HG03097 (cell line): ENCODE results near the gene ATP6V0D1.
"Not testable (repeated sequence)": the region's sequence is repeated elsewhere in the genome, so short reads cannot be mapped to it uniquely, and the experiment has no call there.

Experiments
- ATAC-seq: cut with Tn5 transposase; IDR thresholded peaks from one replicate; pipeline ENCODE4 v1.9.1; 2021; ENCODE audit not compliant: unreplicated experiment, low FRiP score

The ATP6V0D1 gene

DNA sequence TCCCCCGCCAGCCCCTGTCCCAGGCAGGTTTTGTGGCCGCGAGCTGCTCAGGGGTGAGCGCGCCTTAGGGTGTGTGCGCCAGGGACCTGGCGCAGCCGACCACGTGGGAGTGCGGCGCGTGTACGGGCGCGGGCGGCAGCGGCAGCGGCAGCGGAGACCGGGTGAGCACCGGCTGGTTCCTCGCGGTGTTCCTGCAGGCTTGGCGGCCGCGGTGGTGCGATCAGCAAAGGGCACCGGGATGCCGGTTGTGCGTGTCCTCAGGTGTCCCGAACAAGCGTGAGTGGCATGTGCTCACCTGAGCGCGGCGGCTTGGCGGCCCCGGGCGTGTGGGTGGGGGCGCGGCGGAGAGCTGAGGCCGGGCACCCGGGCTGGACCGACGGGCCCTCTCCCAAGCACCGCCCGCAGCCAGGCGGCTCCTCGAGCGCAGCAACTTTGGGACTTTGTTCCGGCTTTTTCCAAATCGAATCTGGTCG, 50.4 kb downstream of the ATP6V0D1 start:
- ATAC-seq, result no peak

DNA sequence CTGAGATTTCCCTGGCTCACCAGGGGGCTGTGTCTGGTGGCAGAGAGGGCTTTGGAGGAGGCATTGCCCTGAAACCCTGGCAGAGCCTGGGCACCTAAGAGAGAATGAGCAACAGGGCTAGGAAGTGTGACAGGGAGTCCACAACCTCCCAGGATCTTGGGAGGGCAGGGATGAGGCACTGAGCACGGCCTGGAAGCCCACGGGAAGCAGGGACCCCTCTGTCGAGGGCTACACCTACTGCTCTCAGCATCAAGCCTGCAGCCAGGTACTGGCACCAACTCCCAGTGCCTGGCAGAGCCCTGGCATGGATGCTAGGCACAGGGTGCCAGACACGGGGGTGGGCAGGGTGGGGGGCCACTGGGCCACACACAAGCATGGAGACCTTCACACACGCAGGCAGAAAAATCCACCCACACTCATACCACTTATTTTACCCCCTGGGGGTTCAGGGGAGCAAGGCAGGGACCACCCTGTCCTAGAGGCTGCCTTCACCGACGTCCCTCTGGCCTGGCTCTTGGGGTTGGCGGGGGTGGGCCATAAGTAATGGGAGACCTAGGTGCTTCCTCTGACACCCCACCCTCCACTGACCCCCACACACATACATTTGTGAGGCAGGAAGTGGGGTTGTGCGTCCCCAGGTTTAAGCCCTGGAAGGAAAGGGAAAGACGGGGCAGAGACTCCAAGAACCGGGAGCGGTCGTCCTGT, 51.0 kb downstream of the ATP6V0D1 start:
- ATAC-seq, result no peak

DNA sequence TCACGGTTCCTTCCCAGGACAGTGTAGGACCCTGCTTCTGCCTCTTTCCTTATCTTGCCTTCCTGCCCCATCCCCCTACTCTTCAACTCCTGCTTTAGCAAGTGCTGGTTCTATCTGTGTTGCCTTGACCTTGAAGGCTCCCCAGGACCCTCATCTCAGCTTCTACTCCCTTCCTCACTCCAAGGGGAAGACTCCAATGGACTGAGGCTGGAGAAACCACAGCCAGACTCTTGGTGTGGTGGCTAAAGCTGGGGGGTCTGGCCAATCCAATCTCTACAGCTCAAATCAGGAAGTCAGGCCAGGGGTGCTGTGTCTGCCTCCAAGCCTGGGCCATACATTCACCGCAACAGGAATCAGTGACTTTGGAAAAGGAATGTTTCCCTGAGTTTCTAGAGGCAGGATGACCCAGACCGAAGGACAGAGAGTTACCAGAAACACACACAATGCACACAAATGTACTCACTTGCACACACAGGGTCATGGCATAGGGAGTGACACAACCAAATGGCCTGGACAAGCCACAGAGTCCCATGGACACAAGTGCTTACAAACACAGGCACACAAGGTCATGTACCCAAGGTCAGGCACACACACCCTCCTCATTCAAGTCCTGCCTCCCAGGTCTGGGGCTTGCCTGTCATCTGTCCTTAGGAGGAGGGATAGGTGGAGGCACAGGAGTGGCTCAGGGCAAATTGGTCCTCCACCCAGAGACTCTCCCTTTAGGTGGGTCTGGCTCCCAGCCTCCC, 51.7 kb downstream of the ATP6V0D1 start:
- no peak for ATAC-seq

DNA sequence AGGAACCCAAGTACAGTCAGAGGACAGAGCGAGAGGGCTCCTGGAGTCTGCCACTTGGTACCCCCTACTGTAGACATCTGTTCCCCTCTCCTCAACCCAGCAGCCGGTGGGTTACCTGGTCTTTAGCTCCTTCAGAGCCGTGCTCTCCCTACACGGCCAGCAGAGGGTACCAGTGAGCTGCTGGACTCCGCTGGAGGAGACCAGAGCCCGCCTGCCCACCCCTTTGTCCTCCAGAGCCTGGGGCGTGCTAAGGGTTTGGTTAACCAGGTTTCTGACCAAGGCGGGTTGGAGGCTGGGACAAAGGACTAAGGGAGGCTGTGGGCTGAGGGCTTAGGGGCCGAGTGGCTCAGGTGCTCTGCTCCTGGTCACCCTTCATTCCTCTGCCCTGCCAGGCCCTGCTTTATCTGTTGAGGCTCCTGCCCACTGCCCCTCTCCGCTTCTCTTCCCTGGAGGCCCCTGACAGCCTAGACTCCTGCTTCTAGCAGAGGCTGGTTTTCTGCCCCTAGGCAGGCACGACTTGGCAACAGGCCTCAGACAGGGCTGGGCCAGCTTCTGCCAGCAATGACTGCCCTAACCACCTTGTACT, 52.7 kb downstream of the ATP6V0D1 start:
- no peak for ATAC-seq

GRCh38 chr16:67426950-67427349, 54.0 kb downstream of the ATP6V0D1 start:
- ATAC-seq, result no peak

GRCh38 chr16:67426022-67426421, 54.9 kb downstream of the ATP6V0D1 start:
- no peak for ATAC-seq

- ATAC-seq, result no peak
These were observed 55.4 kb downstream of the ATP6V0D1 start for GRCh38 chr16:67425580-67425979.

- ATAC-seq, result no peak
These were observed 55.9 kb downstream of the ATP6V0D1 start for GRCh38 chr16:67425061-67425460.

- ATAC-seq, result no peak
These were observed 56.7 kb downstream of the ATP6V0D1 start for GRCh38 chr16:67424261-67424615.

- ATAC-seq, result no peak
These were observed 57.2 kb downstream of the ATP6V0D1 start for GRCh38 chr16:67423611-67424260.

DNA sequence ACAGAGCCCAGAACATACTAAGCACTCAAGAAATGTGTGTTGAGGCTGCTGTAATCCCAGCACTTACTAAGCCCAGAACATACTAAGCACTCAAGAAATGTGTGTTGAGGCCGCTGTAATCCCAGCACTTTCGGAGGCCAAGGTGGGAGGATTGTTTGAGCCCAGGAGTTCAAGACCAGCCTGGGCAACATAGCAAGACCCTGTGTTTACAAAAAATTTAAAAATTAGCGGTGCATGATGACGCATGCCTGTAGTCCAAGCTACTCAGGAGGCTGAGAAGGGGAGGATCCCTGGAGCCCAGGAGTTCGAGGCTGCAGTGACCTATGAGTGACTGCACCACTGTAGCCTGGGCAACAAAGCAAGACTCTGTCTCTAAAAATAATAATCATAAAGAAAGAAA, 57.9 kb downstream of the ATP6V0D1 start:
- no peak for ATAC-seq

DNA sequence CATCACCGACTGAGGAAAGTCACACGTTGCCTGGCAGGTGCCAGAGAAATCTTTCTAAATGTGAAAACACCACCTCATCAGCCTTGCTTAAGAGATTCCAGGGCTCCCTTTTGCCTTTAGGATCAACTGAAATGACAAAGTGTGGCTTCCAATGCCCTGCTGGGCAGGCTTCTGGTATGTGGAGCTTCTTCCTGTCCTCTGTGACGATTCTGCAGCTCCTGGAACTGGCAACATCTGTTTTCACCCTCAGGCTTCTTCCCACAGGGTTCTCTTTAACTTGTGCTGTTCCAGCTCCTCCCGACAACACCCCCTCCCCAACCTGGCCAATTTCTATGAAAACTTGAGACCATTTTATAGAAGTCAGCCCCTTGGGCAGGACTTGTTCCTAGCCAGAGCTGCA, 59.9 kb downstream of the ATP6V0D1 start:
- no peak for ATAC-seq

- no peak for ATAC-seq
These were observed 61.0 kb downstream of the ATP6V0D1 start for GRCh38 chr16:67419931-67420330.

DNA sequence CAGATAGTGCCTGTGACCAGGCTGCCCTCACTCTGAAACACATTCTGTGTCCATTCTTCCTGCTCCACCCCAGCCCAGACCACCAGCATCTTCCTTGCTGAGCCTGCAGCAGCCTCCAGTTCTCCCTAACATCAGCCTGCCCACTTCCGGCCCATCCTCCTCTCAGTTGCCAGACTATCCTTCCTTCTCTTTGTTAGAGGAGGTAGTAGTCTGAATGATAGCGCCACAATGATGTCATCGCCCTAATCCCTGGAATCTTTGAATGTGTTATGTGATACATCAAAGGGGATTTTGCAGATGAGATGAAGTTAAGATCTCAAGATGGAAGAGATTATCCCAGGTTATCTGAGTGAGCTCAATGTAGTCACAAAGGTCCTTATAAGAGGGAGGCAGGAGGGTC, 61.5 kb downstream of the ATP6V0D1 start:
- no peak for ATAC-seq

- no peak for ATAC-seq
These were observed 63.5 kb downstream of the ATP6V0D1 start for GRCh38 chr16:67417333-67418061.

DNA sequence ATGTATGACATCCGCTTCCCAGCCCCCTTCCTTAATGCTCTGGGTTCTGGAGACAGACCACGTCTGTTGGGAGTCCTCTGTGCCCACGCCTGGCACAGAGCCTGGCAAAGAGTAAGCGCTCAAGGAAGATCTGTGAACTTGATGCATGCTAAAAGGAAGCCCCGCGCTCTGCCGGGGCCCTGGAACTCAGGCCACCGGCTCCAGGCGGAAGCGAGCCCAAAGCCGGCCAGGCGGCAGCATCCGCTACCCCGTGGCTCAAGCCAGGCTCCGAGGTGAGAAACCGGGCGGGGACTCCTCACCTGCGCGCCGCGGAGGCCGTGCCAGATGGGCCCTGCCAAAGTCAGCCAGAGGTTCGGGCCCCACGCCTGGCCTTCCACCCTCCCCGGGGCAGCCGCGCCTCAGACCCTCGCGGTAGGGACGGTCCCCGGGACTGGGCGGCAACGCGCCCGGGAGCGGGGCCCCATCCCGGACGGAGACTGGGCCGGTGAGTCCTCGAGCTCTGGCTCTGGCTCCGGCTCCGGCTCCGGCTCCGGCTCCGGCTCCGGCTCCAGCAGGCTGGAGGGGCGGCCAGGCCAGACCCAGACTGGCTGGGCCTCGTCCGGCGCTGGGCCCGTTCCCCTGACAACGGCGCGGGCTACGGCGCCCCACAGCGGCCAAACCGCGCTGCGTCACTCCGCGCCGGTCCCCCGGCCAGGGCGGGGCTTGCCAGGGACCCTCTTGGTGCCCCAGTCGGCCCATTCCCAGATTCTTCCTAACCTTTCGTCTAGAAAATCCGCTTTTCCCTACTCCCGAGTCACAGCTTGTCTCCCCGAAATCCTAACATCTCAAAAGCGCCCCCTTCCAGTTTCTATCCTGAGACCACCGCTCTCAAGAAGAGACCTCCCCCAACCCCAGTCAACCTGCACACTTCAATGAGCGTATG, 64.8 kb downstream of the ATP6V0D1 start, which contains the start of gene ZDHHC1:
Gene ZDHHC1, minus strand, starts transcription at position 606 of the 922 bp plus-strand sequence. CDS start 8,702 bp downstream, outside the sequence.
- no peak for ATAC-seq

DNA sequence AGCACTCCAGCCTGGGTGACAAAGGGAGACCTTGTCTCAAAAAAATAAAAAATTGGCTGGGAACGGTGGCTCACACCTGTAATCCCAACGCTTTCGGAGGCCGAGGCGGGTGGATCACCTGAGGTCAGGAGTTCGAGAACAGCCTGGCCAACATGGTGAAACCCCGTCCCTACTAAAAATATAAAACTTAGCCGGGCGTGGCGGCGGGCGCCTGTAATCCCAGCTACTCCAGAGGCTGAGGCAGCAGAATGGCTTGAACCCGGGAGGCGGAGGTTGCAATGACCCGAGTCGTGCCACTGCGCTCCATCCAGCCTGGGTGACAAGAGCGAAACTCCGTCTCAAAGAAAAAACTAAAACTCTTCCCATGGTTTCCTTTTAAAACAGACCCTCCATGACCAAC, 65.5 kb downstream of the ATP6V0D1 start:
- not testable (repeated sequence) for ATAC-seq

GRCh38 chr16:67413978-67414911, 66.7 kb downstream of the ATP6V0D1 start:
- no peak for ATAC-seq
